Stimulated activated CD4-positive, alpha-beta T cell treated with anti-CD3 and anti-CD28 coated beads, Interleukin-1b, Interleukin-23, amount 100 ng/mL, for 4 hours (primary cell): ENCODE results near the gene NEXN.
"Not testable (repeated sequence)": the region's sequence is repeated elsewhere in the genome, so short reads cannot be mapped to it uniquely, and the experiment has no call there.

ENCODE experiments used
- DNase-seq, 2 donors: peaks; one replicate each; pipeline ENCODE4 v3.0.0-alpha.2; 2020; ENCODE audit warnings: low read depth in 2 of 2

The NEXN gene

GRCh38 chr1:77961392-77961791 is 73.0 kb downstream of the NEXN start:
- DNase-seq: no peak

GRCh38 chr1:77966291-77966690 is 77.9 kb downstream of the NEXN start:
- DNase-seq: no peak

GRCh38 chr1:77970192-77970591 is 81.8 kb downstream of the NEXN start:
- DNase-seq: no peak

GRCh38 chr1:77972080-77972479 is 83.7 kb downstream of the NEXN start:
- DNase-seq: no peak

- no peak for DNase-seq
Observed at GRCh38 chr1:77975386-77975785, 87.0 kb downstream of the NEXN start.

GRCh38 chr1:77975907-77976306 is 87.5 kb downstream of the NEXN start:
- no peak for DNase-seq

- DNase-seq: no peak
Observed at GRCh38 chr1:77976433-77977076, 88.1 kb downstream of the NEXN start.

- no peak for DNase-seq
Observed at GRCh38 chr1:77977989-77978292, 89.5 kb downstream of the NEXN start.

- DNase-seq: peak; percentile 24 to 65
Observed at GRCh38 chr1:77978293-77978968, 90.0 kb downstream of the NEXN start.

- peak; percentile 79 to 94 for DNase-seq
Observed at GRCh38 chr1:77978969-77979876, 90.8 kb downstream of the NEXN start, which contains the start of gene FUBP1. FUBP1 (minus strand) TSS chr1:77979072; CDS start chr1:77979004, 68 bp downstream.

- DNase-seq: not testable (repeated sequence)
Observed at GRCh38 chr1:77983352-77983996, 95.0 kb downstream of the NEXN start.

- DNase-seq: no peak
Observed at GRCh38 chr1:77983997-77984355, 95.6 kb downstream of the NEXN start.

GRCh38 chr1:77984629-77985028 is 96.2 kb downstream of the NEXN start:
- DNase-seq: no peak

- no peak for DNase-seq
Observed at GRCh38 chr1:77986810-77987209, 98.4 kb downstream of the NEXN start.

- DNase-seq: no peak
Observed at GRCh38 chr1:77987919-77988318, 99.5 kb downstream of the NEXN start.

- DNase-seq: no peak
Observed at GRCh38 chr1:77989744-77990143, 101.3 kb downstream of the NEXN start.

- no peak for DNase-seq
Observed at GRCh38 chr1:77990629-77991204, 102.3 kb downstream of the NEXN start.

- no peak for DNase-seq
Observed at GRCh38 chr1:77991638-77992037, 103.2 kb downstream of the NEXN start.
